HepG2 (cell line): ENCODE results near the gene SEC16A. TPM values are rescaled to one million over a fixed set of nuclear protein-coding genes. Genes with fewer than 3 reads are reported as not detected.

Experiments used
- CBFB ChIP-seq: sonication (generic); formaldehyde crosslinking; IDR thresholded peaks from 2 replicates; pipeline ENCODE4 v1.4.0; 2020; ENCODE audit warnings: missing genetic modification reagents
- MIER3 ChIP-seq: IDR thresholded peaks from 2 replicates; pipeline ENCODE4 v1.6.1; 2016; ENCODE audit warnings: missing compliant biosample characterization, borderline replicate concordance
- MYNN ChIP-seq: sonication (generic); formaldehyde crosslinking; IDR thresholded peaks from 2 replicates; pipeline ENCODE4 v1.4.0; 2020; ENCODE audit warnings: mild to moderate bottlenecking, low read depth, missing genetic modification reagents
- NFKB2 ChIP-seq: sonication (generic); formaldehyde crosslinking; IDR thresholded peaks from 2 replicates; pipeline ENCODE4 v1.4.0; 2020; ENCODE audit warnings: missing genetic modification reagents, borderline replicate concordance
- NKX3-1 ChIP-seq: sonication (generic); formaldehyde crosslinking; IDR thresholded peaks from 2 replicates; pipeline ENCODE4 v1.5.0; 2020; ENCODE audit warnings: missing genetic modification reagents
- PAF1 ChIP-seq: IDR thresholded peaks from 2 replicates; pipeline ENCODE4 v1.6.1; 2016; ENCODE audit warnings: missing genetic modification reagents, missing compliant biosample characterization
- PAWR ChIP-seq: sonication (generic); formaldehyde crosslinking; IDR thresholded peaks from 2 replicates; pipeline ENCODE4 v1.4.0; 2020; ENCODE audit warnings: missing genetic modification reagents, mild to moderate bottlenecking, borderline replicate concordance
- SKI ChIP-seq: fragments of 450-650 bp; IDR thresholded peaks from one replicate; pipeline ENCODE4 v1.6.1; 2018; ENCODE audit warnings: mild to moderate bottlenecking; ENCODE audit not compliant: partially characterized antibody
- SNRNP70 ChIP-seq: fragments of 200-400 bp; formaldehyde crosslinking; IDR thresholded peaks from 2 replicates; pipeline ENCODE4 v1.6.1; 2017; ENCODE audit warnings: mild to moderate bottlenecking, low read depth, low read length, moderate library complexity
- U2AF1 ChIP-seq: fragments of 200-400 bp; formaldehyde crosslinking; optimal IDR thresholded peaks from 2 replicates; pipeline ENCODE3; 2017; ENCODE audit warnings: mild to moderate bottlenecking, low read depth, low read length
- ZBTB2 ChIP-seq: sonication (generic); formaldehyde crosslinking; IDR thresholded peaks from 2 replicates; pipeline ENCODE4 v1.8.0; 2022; ENCODE audit warnings: low read depth, missing genetic modification reagents
- ZBTB8A ChIP-seq: sonication (generic); formaldehyde crosslinking; IDR thresholded peaks from 2 replicates; pipeline ENCODE4 v1.4.0; 2020; ENCODE audit warnings: mild to moderate bottlenecking, low read depth, missing genetic modification reagents, borderline replicate concordance
- ZNF124 ChIP-seq: sonication (generic); formaldehyde crosslinking; IDR thresholded peaks from 2 replicates; pipeline ENCODE4 v1.4.0; 2020; ENCODE audit warnings: missing genetic modification reagents
- ZNF143 ChIP-seq: sonication (generic); formaldehyde crosslinking; IDR thresholded peaks from 2 replicates; pipeline ENCODE4 v1.4.0; 2020; ENCODE audit warnings: missing genetic modification reagents
- ZNF343 ChIP-seq: sonication (generic); formaldehyde crosslinking; IDR thresholded peaks from 2 replicates; pipeline ENCODE4 v1.4.0; 2020; ENCODE audit warnings: mild to moderate bottlenecking, missing genetic modification reagents
- ZNF639 ChIP-seq: conservative IDR thresholded peaks from 2 replicates; pipeline ENCODE4 v1.6.1; 2018; ENCODE audit warnings: missing genetic modification reagents
- ZUFSP ChIP-seq: sonication (generic); formaldehyde crosslinking; IDR thresholded peaks from 2 replicates; pipeline ENCODE4 v1.9.0; 2021; ENCODE audit warnings: missing genetic modification reagents, mild to moderate bottlenecking, borderline replicate concordance
- polyA plus RNA-seq, 8 experiments: library from polyadenylated mRNA; depleted of rRNA in 3 of 8; stranded (reverse) in 7 of 8; unstranded in 1 of 8; fragments of >200 nt; fragmentation: Illumina TruSeq in 4 of 8; extraction: Trizol in 4 of 8; gene quantifications; 2 replicates each; pipeline versions ENCODE4 v1.2.1 to v1.2.3, GENCODE V29; 2011 to 2016; ENCODE audit warnings: low read depth in 4 of 8, missing spikeins in 1 of 8, mixed read lengths in 1 of 8; ENCODE audit not compliant: insufficient read depth in 1 of 8
- total RNA-seq, 5 experiments: library from RNA; depleted of rRNA; stranded (reverse); fragments of >200 nt; fragmentation: Illumina TruSeq; extraction: Trizol; gene quantifications; 2 replicates each; pipeline ENCODE4 v1.2.3, GENCODE V29; 2016; ENCODE audit warnings: low read depth in 1 of 5
- TF ChIP-seq, protein P1 (sequence below): sonication (generic); formaldehyde crosslinking; IDR thresholded peaks from 2 replicates; pipeline ENCODE4 v1.4.0; 2020; ENCODE audit warnings: missing genetic modification reagents
- TF ChIP-seq, protein P2 (sequence below): IDR thresholded peaks from 2 replicates; pipeline ENCODE4 v1.6.1; 2016; ENCODE audit warnings: missing biosample characterization, missing genetic modification reagents, low read depth
- TF ChIP-seq, protein P3 (sequence below): sonication (generic); formaldehyde crosslinking; IDR thresholded peaks from 2 replicates; pipeline ENCODE4 v1.4.0; 2020; ENCODE audit warnings: missing genetic modification reagents

SEC16A gene
- total and polyA plus RNA-seq, 2 of the 13 experiments (the other 11 are each of a cell fraction or from before 2014, with no cell fraction given) = 15.9 to 18.9 TPM

GRCh38 chr9:136483589-136484152 lies 831 bp upstream of the SEC16A start (continued):
- TF ChIP-seq, protein P1, sequence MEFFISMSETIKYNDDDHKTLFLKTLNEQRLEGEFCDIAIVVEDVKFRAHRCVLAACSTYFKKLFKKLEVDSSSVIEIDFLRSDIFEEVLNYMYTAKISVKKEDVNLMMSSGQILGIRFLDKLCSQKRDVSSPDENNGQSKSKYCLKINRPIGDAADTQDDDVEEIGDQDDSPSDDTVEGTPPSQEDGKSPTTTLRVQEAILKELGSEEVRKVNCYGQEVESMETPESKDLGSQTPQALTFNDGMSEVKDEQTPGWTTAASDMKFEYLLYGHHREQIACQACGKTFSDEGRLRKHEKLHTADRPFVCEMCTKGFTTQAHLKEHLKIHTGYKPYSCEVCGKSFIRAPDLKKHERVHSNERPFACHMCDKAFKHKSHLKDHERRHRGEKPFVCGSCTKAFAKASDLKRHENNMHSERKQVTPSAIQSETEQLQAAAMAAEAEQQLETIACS (CRISPR knock-in tag) = peak; percentile 59
- TF ChIP-seq ZBTB8A (CRISPR knock-in tag) (no peak), PAWR (CRISPR knock-in tag) (no peak), ZUFSP (CRISPR knock-in tag) (no peak), CBFB (CRISPR knock-in tag) (peak; percentile 26; the same call in 1 of the 2 replicates), NFKB2 (CRISPR knock-in tag) (no peak), SNRNP70 (no peak), ZNF343 (CRISPR knock-in tag) (no peak), U2AF1 (no peak), PAF1 (CRISPR knock-in tag) (no peak), MYNN (CRISPR knock-in tag) (no peak), SKI (peak; percentile 36), NKX3-1 (CRISPR knock-in tag) (no peak), ZNF639 (CRISPR knock-in tag) (no peak), ZBTB2 (no peak), ZNF124 (0 out of 2 replicates have a peak, but pooled peaks have one; percentile 24), MIER3 (CRISPR knock-in tag) (no peak), ZNF143 (no peak)
- TF ChIP-seq, protein P2, sequence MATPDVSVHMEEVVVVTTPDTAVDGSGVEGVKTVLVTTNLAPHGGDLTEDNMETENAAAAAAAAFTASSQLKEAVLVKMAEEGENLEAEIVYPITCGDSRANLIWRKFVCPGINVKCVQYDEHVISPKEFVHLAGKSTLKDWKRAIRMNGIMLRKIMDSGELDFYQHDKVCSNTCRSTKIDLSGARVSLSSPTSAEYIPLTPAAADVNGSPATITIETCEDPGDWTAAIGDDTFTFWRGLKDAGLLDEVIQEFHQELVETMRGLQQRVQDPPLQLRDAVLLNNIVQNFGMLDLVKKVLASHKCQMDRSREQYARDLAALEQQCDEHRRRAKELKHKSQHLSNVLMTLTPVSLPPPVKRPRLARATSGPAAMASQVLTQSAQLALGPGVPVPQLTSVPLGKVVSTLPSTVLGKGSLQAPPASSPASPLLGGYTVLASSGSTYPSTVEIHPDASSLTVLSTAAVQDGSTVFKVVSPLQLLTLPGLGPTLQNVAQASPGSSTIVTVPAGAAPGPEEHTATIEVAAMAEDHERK = peak; percentile 52; the same call in 1 of the 2 replicates
- TF ChIP-seq, protein P3, sequence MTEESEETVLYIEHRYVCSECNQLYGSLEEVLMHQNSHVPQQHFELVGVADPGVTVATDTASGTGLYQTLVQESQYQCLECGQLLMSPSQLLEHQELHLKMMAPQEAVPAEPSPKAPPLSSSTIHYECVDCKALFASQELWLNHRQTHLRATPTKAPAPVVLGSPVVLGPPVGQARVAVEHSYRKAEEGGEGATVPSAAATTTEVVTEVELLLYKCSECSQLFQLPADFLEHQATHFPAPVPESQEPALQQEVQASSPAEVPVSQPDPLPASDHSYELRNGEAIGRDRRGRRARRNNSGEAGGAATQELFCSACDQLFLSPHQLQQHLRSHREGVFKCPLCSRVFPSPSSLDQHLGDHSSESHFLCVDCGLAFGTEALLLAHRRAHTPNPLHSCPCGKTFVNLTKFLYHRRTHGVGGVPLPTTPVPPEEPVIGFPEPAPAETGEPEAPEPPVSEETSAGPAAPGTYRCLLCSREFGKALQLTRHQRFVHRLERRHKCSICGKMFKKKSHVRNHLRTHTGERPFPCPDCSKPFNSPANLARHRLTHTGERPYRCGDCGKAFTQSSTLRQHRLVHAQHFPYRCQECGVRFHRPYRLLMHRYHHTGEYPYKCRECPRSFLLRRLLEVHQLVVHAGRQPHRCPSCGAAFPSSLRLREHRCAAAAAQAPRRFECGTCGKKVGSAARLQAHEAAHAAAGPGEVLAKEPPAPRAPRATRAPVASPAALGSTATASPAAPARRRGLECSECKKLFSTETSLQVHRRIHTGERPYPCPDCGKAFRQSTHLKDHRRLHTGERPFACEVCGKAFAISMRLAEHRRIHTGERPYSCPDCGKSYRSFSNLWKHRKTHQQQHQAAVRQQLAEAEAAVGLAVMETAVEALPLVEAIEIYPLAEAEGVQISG = peak; percentile 47; the same call in 1 of the 2 replicates
